ENCODE results near the gene MYO3A.
A peak's percentile ranks its signal among the peaks of the same experiment; 100 is the strongest.
"Not testable (repeated sequence)": the region's sequence is repeated elsewhere in the genome, so short reads cannot be mapped to it uniquely, and the experiment has no call there.

The MYO3A gene

DNA sequence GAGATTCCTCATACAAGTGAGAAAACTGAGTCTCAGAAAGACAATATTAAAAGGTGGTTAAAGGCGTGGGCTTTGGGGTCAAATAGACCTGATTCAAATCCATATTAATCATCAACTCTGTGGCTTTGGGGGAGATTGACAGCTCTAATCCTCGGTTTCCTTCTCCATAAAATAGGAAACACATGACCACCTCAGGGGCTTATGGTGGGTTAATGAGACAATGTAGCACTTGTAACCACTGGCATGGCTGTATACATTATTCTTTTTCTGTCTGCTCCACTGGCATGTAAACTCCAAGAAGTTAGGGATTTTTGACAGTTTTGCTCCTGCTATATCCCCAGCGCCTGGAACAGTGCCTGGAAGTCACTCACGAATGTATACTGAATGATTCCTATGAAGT is 161.8 kb downstream of the MYO3A start:
- no peak for DNase-seq

DNA sequence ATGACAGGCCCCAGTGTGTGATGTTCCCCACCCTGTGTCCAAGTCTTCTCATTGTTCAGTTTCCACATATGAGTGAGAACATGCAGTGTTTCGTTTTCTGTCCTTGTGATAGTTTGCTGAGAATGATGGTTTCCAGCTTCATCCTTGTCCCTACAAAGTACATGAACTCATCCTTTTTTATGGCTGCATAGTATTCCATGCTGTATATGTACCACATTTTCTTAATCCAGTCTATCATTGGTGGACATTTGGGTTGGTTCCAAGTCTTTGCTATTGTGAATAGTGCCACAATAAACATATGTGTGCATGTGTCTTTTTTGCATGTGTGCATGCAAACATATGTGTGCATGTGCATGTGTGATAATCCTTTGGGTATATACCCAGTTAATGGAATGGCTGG is 163.5 kb downstream of the MYO3A start:
- DNase-seq: not testable (repeated sequence)

DNA sequence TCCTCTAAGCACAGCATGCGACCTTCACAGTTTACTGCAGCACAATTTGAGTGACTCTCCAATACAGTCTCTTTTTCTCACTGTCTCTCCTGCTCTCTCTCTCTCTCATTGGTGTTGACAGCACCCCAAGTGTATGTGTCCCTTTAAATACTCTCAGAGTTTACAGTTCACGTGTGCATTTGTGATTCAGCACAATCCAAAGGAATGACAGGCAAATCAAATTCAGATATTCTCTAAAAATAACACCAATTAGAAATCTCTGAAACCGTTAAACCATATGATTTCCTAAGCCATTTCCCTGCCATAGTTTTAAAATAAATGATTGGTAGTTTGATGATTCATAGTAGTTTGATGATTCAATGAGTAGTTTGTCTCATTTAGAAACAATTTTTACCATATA is 178.5 kb downstream of the MYO3A start:
- DNase-seq: no peak

DNA sequence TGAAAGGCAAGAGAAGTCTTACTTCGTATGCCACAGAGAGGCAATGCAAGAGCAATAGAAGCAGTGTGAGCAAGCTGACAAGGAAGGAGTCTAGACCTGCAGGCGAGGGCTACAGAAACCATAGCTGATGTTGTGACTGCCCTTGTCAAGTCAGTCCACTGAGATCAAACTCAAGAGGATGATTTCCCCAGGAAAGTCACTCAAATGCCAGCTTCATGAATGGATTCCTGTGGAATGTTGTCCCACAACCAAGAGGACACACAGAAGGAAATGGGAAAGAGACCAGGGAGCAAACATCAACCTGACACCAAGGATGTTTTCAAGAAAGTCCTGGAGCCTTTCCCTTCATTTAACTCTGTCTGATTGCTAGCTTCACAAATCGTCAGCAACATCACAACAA is 204.6 kb downstream of the MYO3A start:
- DNase-seq: no peak

DNA sequence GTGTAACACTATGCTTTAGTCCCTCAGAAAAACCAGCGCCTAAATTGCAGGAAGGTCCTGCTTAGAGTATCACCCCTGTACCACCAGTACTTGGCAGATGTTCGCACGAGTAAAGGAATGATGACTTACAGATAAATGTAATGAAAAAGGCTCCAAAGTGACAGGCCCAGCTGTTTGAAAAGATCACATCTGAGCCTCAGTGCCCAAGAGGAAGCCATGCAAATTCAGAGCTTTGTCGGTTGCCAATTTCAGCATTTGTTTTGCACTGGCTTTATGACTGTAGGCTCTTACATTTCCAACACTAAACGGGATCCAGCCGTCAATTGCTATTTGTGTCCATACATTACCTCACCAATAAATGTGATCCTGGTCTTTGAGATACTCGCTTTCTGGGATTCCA is 222.0 kb downstream of the MYO3A start:
- DNase-seq: no peak

DNA sequence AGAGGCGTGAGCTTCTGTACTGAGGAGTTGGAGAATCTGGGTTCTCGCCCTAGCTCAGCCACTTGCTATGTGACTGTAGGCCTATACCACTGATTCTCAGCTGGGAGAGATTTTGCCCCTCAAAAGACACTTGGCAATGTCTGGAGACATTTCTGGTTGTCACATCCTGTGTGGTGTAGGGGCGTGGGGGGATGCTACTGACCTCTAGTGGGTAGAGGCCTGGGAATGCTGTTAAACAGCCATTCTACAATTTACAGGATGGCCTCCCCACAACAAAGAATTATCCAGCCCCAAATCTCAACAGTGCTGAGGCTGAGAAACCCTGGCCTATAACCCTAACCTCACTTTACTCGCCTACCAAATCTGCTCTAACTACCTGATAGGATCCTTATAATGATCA is 223.7 kb downstream of the MYO3A start:
- DNase-seq: no peak

DNA sequence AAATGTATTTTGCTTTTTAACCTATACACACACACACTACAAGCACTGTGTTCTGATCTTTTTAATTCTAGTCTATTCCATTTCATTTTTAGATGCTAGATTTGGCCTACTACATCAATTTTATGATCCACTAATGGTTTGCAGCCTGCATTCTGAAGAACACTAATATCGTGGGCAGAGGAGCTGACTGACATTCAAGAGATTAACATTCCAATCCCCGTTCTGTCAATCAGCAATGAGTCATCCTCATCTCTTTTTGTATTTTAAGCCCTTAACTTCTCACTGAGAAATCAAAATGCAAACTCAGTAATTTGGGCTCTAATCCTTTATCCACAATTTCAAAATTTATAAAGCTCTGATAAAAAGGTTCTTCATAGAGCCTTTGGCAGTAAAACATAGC is 235.4 kb downstream of the MYO3A start:
- DNase-seq: no peak

DNA sequence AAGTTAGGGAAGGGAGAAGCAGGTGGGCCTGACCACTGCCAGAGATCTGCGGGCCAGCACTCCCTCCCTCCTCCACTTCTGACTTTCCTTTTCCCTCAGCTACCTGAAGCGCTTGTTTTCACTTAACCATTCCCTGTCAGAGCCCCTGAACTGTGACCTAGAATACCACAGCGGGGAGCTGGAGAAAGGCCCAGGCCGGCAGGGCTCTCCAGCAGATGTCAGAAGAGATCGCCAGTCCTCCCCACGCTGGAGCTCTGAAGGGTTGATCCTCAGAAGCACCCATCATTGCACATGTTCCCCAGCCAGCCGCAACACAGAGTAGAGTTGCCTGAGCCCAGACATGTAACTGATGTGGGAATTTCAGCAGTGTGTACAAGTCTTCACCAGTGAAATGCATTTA is 238.1 kb downstream of the MYO3A start:
- DNase-seq: no peak

DNA sequence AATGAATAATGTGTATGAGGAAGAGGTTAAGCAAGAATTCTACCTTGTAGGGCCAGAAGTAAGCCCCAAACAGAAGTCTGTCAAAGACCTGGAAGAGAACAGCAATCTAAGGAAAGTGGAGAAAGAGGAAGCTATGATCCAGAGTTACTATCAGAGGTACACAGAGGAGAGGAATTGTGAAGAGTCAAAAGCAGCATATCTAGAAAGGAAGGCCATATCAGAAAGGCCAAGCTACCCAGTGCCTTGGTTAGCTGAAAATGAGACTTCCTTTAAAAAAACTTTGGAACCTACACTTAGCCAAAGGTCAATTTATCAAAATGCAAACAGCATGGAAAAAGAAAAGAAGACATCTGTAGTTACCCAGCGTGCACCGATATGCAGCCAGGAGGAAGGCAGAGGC is 239.8 kb downstream of the MYO3A start:
- no peak for DNase-seq

DNA sequence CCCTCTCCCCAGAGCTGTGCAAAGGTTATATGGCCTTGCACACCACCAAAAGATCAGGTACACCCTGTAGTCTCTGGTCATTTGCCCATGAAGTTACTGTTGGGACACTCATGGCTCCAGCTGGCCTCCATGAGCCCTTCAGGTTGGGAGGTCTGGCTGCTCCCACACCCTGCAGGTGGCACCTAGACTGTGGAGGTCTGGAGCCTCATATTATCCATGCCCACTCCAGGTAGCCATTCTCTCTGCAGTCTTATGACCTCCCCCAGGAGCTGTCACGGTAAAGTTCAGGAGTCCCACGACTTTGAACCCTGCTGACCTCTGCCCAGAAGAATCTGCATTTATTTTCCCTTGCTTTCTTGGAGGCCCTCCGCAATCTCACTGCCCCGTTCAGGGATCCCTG is 243.3 kb downstream of the MYO3A start:
- no peak for DNase-seq

DNA sequence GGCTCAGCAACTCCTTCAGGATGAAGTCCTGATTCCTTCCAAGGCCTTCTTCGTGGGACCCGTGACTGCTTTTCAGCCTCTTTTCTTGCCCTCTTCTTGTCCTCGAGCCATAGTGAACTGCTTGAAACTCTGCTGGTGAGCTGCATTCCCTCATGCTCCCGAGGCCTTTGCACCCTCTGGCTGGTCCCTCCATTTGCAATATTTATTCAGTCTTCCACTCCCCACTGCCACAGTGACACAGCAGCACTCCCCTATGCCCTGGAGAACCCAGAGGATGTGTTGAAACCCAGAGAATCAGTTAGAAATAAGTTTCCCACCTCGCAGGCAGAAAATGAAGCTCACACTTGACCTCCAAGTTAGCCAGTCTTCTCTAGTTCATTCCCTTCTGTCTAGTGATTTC is 260.2 kb downstream of the MYO3A start:
- no peak for DNase-seq

DNA sequence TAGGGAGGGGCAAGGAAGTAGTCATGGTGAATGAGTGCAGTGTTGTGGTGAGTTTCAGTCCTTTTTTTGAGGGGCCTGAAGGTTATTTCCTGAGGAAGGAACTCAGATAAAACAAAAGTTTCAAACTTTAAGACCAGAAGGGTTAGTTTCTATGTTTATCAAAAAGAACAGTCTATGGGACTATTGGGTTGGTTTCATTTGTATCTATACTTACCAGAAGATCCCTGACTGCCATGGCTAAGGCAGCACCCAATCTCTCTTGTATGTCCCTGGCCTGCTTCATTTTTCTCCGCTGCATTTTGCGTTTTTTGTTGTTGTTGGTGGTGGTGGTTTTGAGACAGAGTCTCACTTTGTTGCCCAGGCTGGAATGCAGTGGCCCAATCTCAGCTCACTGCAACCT is 263.2 kb downstream of the MYO3A start:
- DNase-seq: no peak

DNA sequence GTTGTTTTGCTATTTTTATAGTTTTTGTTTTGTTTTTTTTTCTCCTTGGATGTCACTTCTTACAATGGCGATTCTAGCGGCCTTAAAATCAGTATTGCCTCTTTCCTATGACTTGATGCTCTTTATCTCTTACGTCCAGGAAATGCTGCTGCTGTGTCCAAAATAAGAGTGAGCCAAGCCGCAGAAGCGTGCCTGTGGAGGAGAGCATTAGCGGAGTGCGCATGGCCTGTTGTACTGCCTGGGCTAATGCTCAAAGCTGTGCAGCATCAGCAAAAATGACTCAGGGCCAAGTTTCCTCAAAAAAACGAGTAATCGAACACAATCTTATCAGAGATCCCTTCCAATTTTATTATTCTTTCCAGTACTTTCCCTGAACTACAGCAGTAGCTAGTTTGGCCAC is 264.1 kb downstream of the MYO3A start:
- no peak for DNase-seq

DNA sequence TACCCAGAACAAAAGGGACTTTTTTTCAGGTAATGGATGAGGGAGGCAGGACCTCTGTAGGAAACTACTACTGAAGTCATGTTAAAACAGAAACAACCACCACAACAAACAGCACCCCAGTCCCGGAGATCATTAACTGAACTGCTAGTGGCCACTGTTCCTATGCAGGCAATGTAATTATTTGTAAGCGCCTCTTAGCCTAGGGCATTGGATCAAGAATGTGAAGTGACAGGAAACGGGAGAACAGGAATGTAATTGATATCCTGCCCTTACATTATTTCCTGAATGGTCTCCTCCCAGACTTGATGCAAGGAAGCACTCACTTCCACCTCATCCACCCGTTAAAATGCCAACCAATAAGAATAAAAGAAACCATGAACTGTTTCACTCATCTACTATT is 265.8 kb downstream of the MYO3A start:
- peak; percentile 50 for DNase-seq

DNA sequence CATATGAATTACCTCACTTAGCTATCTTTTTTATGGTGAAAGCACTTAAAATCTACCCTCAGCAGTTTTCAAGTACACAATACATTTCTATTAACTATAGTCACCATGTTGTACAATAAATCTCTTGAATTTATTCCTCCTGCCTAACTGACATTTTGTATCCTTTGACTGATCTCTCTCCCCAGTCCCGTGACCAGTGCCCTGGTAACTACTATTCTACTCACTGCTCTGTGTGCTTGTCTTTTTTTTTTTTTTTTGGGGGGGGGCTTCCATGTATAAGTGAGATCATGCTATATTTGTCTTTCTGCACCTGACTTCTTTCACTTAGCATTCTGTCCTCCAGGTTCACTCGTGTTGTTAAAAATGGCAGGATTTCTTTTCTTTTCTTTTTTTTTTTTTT is 271.2 kb downstream of the MYO3A start:
- no peak for DNase-seq

DNA sequence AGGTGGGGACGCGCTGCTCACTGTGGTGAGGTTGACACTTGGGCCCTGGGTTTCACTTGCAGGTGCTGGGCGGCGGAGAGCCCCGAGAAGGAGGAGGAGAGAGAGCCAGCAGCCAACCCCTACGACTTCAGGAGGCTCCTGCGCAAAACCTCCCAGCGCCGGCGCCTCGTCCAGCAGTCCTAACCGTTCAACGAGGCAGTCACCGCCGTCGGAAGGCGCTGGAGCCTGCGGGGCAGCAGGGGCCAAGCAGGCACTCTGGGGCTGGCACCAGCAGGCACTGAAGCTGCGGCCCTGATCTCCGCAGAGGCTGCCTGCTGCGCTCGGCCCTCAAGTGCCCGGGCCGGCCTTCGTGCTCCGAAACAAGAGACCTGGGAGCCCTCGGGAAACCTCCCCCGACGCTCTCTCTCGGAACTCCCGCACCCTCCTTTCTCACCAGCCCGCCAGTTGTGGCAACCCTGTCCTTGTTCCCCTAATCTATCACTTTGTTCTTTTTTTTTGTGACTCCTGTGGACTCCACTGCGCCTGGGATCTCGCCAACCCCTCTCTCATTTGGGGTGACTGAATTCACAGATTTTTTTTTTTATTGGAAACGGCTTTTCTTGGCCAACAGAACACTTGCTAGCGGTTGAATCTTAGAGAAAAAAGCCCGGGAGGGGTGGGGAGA is 277.9 kb downstream of the MYO3A start:
- no peak for DNase-seq

DNA sequence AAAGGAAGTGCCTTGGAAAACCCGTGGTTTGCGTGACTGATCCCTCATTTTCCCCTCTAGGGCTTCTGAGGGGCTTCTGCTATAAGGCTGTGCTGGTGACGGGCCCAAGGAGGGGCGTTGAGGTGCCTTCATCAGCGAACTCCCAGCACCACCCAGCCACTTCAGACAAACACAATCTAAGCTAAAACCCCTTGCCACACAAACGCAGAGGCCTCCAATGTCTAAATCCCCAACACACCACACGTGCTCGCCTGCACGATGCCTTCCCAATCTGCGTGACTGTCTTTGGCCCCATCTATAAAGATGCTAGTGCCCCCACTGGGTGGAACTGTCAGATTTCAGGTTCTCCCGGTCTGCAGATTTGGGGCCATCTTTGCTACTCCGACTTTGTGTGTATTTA is 278.5 kb downstream of the MYO3A start:
- DNase-seq: no peak

DNA sequence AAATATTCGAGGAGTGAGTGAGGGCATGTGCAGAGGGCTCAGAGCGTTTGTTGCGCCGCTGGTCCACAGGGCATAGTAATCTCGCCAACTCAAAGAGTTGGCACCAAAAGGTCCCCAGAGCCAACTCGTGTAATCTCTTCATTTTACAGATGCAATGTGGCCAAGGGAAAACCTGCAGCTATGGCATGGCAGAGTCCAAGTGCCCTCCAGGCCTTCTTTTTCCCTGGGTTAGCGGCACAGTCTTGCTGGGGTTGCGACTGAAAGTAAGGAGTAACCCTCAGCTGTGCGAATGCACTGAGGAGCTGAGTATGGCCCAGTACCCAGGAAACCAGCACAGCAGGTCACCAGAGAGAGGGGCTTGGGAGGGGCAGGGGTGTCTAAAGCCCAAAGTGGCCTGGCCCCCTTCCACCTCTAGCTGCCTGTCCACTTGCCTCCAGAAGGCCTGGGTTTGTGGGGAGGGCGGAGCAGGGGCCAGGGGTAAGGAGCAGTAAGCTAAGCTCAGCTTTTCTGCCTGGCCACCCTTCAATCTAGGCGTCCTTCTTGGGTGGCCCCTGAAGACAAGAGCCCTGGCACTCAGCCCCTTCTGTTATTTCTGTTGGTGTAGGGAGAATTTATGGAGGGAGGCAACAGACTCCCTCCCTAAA is 279.2 kb downstream of the MYO3A start:
- no peak for DNase-seq

DNA sequence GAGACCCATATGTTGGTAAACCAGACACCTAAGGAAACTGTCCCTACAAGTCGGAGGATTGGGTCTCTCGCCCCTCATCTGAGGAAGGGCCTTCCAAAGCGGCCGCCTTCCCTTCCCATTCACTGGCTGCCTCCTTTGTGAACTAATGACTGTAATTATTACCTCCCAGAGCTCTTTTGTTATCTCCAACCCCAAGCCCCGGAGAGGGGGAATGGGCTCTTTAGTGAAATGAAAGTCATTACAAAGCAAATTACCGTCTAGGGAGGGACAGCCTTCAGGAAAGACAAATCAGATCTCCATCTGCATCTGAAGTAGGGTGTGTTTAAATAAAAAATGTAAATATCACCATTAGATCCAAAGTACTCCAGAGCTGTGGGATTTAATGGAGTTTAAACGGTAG is 280.0 kb downstream of the MYO3A start:
- peak; percentile 48 for DNase-seq

DNA sequence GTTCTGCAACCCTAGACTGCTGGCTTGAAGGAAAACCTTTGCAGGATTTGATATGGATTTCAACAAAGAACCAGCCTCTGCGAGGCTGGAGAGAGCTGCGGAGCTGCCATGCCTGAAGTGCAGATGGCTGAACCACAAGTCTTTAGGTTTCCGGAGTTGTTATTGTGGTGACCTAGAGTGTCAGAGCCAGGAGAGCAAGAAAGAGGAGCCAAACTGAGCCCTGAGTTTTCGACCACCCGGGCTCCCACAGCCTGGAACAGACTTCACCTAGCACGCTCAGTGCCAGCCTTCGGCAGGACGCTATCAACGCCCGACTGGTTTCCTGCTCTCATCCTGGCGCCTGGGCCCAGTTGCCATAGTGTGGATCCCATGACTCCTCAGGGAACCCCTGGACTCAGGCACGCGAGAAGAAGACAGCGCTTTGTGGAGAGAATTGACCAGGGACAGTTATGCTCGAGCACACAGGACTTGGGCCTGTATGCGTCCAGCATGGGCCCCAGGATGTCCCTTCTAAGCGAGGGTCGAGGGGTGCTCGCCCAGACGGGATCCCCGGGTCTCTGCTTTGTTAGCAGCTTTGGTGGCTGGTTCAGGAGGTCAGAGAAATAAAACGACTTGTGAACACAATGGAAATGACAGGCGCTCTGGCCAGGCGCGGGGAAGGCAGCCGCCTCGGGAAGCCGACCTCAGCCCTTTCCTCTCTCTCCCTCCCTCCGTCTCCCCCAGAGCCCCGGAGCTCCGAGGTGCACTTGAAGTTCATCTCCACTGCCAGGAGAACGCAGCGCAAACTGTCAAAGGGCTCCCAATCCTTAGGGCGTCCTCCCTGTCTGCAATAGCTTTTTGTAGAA is 280.7 kb downstream of the MYO3A start:
- no peak for DNase-seq

DNA sequence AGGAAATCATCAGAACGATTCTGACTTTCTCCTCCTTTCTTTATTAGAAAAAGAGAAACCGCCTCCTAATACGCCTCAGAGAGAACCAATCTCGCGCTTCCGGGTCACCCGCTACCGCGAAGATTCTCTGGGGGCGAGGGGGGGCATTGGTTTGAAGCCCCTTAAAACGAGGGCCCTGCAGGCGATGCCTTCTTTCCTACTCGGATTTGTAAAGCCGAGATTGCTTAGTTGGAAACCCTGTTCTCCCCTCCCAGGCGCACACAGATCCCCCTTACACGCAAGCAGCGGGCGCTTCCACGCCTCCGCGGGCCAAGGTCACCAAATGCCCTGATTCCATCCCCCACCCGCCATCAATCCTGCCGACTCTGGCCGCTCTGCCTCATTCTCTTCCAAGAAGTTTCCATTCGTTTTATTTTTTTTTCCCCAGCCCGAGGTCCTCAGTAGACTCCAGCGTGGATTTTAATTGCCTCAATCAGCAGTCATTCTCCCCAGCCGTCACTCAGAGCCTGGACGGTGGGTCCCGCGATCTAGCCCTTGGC is 281.4 kb downstream of the MYO3A start:
- no peak for DNase-seq

DNA sequence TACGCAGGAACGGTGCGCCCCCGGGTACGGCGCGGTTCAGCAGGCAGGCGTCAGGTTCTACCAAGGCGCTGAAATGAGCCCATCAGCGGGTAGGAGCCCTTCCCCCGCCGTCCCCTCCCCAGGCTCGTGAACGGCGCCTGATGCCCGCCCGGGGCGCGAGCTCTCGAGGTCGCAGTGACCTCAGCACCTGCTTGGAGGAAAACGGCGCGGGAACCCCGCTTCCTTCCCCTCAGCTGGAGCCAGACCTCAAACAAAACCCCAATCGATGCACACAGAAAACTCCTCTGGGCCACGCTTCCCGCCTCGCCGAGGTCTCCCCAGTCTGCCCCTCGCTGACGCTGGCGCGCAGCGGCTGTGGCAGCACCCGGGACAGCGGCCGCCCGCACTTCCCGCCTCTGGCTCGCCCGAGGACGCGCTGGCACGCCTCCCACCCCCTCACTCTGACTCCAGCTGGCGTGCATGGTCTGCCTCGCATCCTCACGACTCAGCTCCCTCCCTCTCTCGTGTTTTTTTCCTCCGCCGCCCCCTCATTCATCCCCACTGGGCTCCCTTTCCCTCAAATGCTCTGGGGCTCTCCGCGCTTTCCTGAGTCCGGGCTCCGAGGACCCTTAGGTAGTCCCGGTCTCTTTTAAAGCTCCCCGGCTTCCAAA is 282.0 kb downstream of the MYO3A start:
- DNase-seq: peak; percentile 3
